ENCODE data around the gene PRDM11. TPM values are rescaled to one million over a fixed set of nuclear protein-coding genes. Genes with fewer than 3 reads are reported as not detected.

The PRDM11 gene
- total and polyA plus RNA-seq, 4 experiments from 2014 or later: 0.30 to 8.5 (median 4.4) TPM

GRCh38 chr11:45272701-45273100 lies 126.3 kb downstream of the PRDM11 start:
- Histone ChIP-seq H3K36me3 (ENCODE audit: insufficient read depth, low read length) (no peaks in the 10 kb centered on the region), H3K9me3 (ENCODE audit: control insufficient read depth in 1 of 2, low read length in 2 of 2) (no peaks in the 10 kb centered on the region), H3K4me3 (ENCODE audit: low read length in 2 of 2) (no peak overlapping the region), H3K4me1 (ENCODE audit: insufficient read depth, low read length) (no peaks in the 10 kb centered on the region), H3K27me3 (ENCODE audit: insufficient read depth, low read length) (no peaks in the 10 kb centered on the region), H3K27ac (ENCODE audit: low read depth, low read length) (no peak overlapping the region)
- DNase-seq: no peak
- Mint-ChIP-seq H3K4me1 (no peaks in the 10 kb centered on the region), H3K4me3 (peak overlapping the region in 1 of 8 donors; percentile 24), H3K36me3 (no peaks in the 10 kb centered on the region), H3K27me3 (peaks cover 40 to 49% of the 10 kb centered on the region in 2 donors), H3K9me3 (peaks cover 0 to 6% (median 2%) of the 10 kb centered on the region in 8 donors), H3K27ac (no peak overlapping the region)
- ChIA-PET POLR2A (ENCODE audit: partially characterized antibody) (no interaction called here), CTCF (ENCODE audit: partially characterized antibody) (interaction anchor here (1.5 kb wide), 1 partner anchor 40 kb away, joined by 3 read pairs; no protein-coding TSS in a partner anchor)
- intact Hi-C loops (cut with micrococcal nuclease): no loop called here

- ChIA-PET POLR2A (ENCODE audit: partially characterized antibody) (no interaction called here), CTCF (ENCODE audit: partially characterized antibody) (interaction anchor here (1.5 kb wide), 1 partner anchor 40 kb away, joined by 3 read pairs; no protein-coding TSS in a partner anchor)
- no peak overlapping the region for H3K4me3 ChIP-seq (ENCODE audit: low read length in 2 of 2)
- no peaks in the 10 kb centered on the region for H3K27me3 ChIP-seq (ENCODE audit: insufficient read depth, low read length)
- H3K36me3 ChIP-seq (ENCODE audit: insufficient read depth, low read length): no peaks in the 10 kb centered on the region
- no peaks in the 10 kb centered on the region for H3K36me3 Mint-ChIP-seq
- DNase-seq: no peak
- intact Hi-C loops (cut with micrococcal nuclease): no loop called here
- H3K27ac Mint-ChIP-seq: no peak overlapping the region
- H3K27me3 Mint-ChIP-seq: peaks cover 39 to 50% of the 10 kb centered on the region in 2 donors
- no peak overlapping the region for H3K4me3 Mint-ChIP-seq
- no peaks in the 10 kb centered on the region for H3K4me1 ChIP-seq (ENCODE audit: insufficient read depth, low read length)
- H3K9me3 ChIP-seq (ENCODE audit: control insufficient read depth in 1 of 2, low read length in 2 of 2): no peaks in the 10 kb centered on the region
- H3K9me3 Mint-ChIP-seq: peaks cover 0 to 6% (median 3%) of the 10 kb centered on the region in 8 donors
- H3K4me1 Mint-ChIP-seq: no peaks in the 10 kb centered on the region
- H3K27ac ChIP-seq (ENCODE audit: low read depth, low read length): no peak overlapping the region
These were observed 127.1 kb downstream of the PRDM11 start for GRCh38 chr11:45273509-45273908.

- Mint-ChIP-seq H3K9me3 (peaks cover 0 to 6% (median 3%) of the 10 kb centered on the region in 8 donors), H3K4me1 (no peaks in the 10 kb centered on the region), H3K4me3 (no peak overlapping the region), H3K27me3 (peaks cover 36 to 45% of the 10 kb centered on the region in 2 donors), H3K27ac (no peak overlapping the region), H3K36me3 (no peaks in the 10 kb centered on the region)
- Histone ChIP-seq H3K27ac (ENCODE audit: low read depth, low read length) (no peak overlapping the region), H3K27me3 (ENCODE audit: insufficient read depth, low read length) (no peaks in the 10 kb centered on the region), H3K4me1 (ENCODE audit: insufficient read depth, low read length) (no peaks in the 10 kb centered on the region), H3K4me3 (ENCODE audit: low read length in 2 of 2) (no peak overlapping the region), H3K9me3 (ENCODE audit: control insufficient read depth in 1 of 2, low read length in 2 of 2) (no peaks in the 10 kb centered on the region), H3K36me3 (ENCODE audit: insufficient read depth, low read length) (no peaks in the 10 kb centered on the region)
- ChIA-PET CTCF (ENCODE audit: partially characterized antibody) (no interaction called here), POLR2A (ENCODE audit: partially characterized antibody) (no interaction called here)
- intact Hi-C loops (cut with micrococcal nuclease): no loop called here
- DNase-seq: no peak
These were observed 127.8 kb downstream of the PRDM11 start for GRCh38 chr11:45274206-45274605.

GRCh38 chr11:45275828-45276227 lies 129.4 kb downstream of the PRDM11 start:
- H3K27me3 Mint-ChIP-seq: peaks cover 39 to 45% of the 10 kb centered on the region in 2 donors
- H3K4me1 ChIP-seq (ENCODE audit: insufficient read depth, low read length): no peaks in the 10 kb centered on the region
- no peaks in the 10 kb centered on the region for H3K27me3 ChIP-seq (ENCODE audit: insufficient read depth, low read length)
- peaks cover 0 to 3% of the 10 kb centered on the region in 2 donors for H3K9me3 ChIP-seq (ENCODE audit: control insufficient read depth in 1 of 2, low read length in 2 of 2)
- no peaks in the 10 kb centered on the region for H3K36me3 Mint-ChIP-seq
- peaks cover 0 to 16% (median 12%) of the 10 kb centered on the region in 8 donors for H3K9me3 Mint-ChIP-seq
- intact Hi-C loops (cut with micrococcal nuclease): no loop called here
- CTCF ChIA-PET (ENCODE audit: partially characterized antibody): no interaction called here
- H3K27ac Mint-ChIP-seq: no peak overlapping the region
- H3K36me3 ChIP-seq (ENCODE audit: insufficient read depth, low read length): no peaks in the 10 kb centered on the region
- H3K4me3 Mint-ChIP-seq: no peak overlapping the region
- POLR2A ChIA-PET (ENCODE audit: partially characterized antibody): no interaction called here
- H3K4me1 Mint-ChIP-seq: no peaks in the 10 kb centered on the region
- H3K27ac ChIP-seq (ENCODE audit: low read depth, low read length): no peak overlapping the region
- no peak for DNase-seq
- H3K4me3 ChIP-seq (ENCODE audit: low read length in 2 of 2): no peak overlapping the region

GRCh38 chr11:45278714-45279113 lies 132.3 kb downstream of the PRDM11 start:
- Histone ChIP-seq H3K27ac (ENCODE audit: low read depth, low read length) (no peak overlapping the region), H3K4me1 (ENCODE audit: insufficient read depth, low read length) (no peaks in the 10 kb centered on the region), H3K4me3 (ENCODE audit: low read length in 2 of 2) (no peak overlapping the region), H3K27me3 (ENCODE audit: insufficient read depth, low read length) (peaks cover 5% of the 10 kb centered on the region), H3K9me3 (ENCODE audit: control insufficient read depth in 1 of 2, low read length in 2 of 2) (peaks cover 0 to 3% of the 10 kb centered on the region in 2 donors), H3K36me3 (ENCODE audit: insufficient read depth, low read length) (no peaks in the 10 kb centered on the region)
- Mint-ChIP-seq H3K4me3 (no peak overlapping the region), H3K27ac (no peak overlapping the region), H3K36me3 (no peaks in the 10 kb centered on the region), H3K27me3 (peaks cover 30 to 41% of the 10 kb centered on the region in 2 donors), H3K9me3 (peaks cover 0 to 16% (median 8%) of the 10 kb centered on the region in 8 donors), H3K4me1 (no peaks in the 10 kb centered on the region)
- POLR2A ChIA-PET (ENCODE audit: partially characterized antibody): no interaction called here
- CTCF ChIA-PET (ENCODE audit: partially characterized antibody): no interaction called here
- peak in 1 of 5 donors; percentile 8 for DNase-seq
- intact Hi-C loops (cut with micrococcal nuclease): no loop called here

GRCh38 chr11:45279645-45280044 lies 133.2 kb downstream of the PRDM11 start:
- peaks cover 32 to 49% of the 10 kb centered on the region in 2 donors for H3K27me3 Mint-ChIP-seq
- ChIA-PET POLR2A (ENCODE audit: partially characterized antibody) (no interaction called here), CTCF (ENCODE audit: partially characterized antibody) (no interaction called here)

GRCh38 chr11:45280449-45280848 lies 134.0 kb downstream of the PRDM11 start:
- Mint-ChIP-seq H3K9me3 (peaks cover 0 to 16% (median 8%) of the 10 kb centered on the region in 8 donors), H3K4me1 (no peaks in the 10 kb centered on the region), H3K27ac (no peak overlapping the region), H3K36me3 (no peaks in the 10 kb centered on the region), H3K27me3 (peaks cover 28 to 45% of the 10 kb centered on the region in 2 donors), H3K4me3 (no peak overlapping the region)
- ChIA-PET CTCF (ENCODE audit: partially characterized antibody) (no interaction called here), POLR2A (ENCODE audit: partially characterized antibody) (no interaction called here)
- H3K4me3 ChIP-seq (ENCODE audit: low read length in 2 of 2): no peak overlapping the region
- peaks cover 0 to 3% of the 10 kb centered on the region in 2 donors for H3K9me3 ChIP-seq (ENCODE audit: control insufficient read depth in 1 of 2, low read length in 2 of 2)
- intact Hi-C loops (cut with micrococcal nuclease): no loop called here
- no peaks in the 10 kb centered on the region for H3K4me1 ChIP-seq (ENCODE audit: insufficient read depth, low read length)
- H3K27ac ChIP-seq (ENCODE audit: low read depth, low read length): no peak overlapping the region
- peaks cover 8% of the 10 kb centered on the region for H3K27me3 ChIP-seq (ENCODE audit: insufficient read depth, low read length)
- H3K36me3 ChIP-seq (ENCODE audit: insufficient read depth, low read length): no peaks in the 10 kb centered on the region
- DNase-seq: peak in 3 of 5 donors; percentile 5 to 23 (median 22)

More at GRCh38 chr11:45279645-45280044, 133.2 kb downstream of the PRDM11 start:
- no peaks in the 10 kb centered on the region for H3K4me1 ChIP-seq (ENCODE audit: insufficient read depth, low read length)
- peaks cover 0 to 16% (median 8%) of the 10 kb centered on the region in 8 donors for H3K9me3 Mint-ChIP-seq
- intact Hi-C loops (cut with micrococcal nuclease): no loop called here
- DNase-seq: no peak
- no peak overlapping the region for H3K27ac Mint-ChIP-seq
- peaks cover 8% of the 10 kb centered on the region for H3K27me3 ChIP-seq (ENCODE audit: insufficient read depth, low read length)
- no peak overlapping the region for H3K4me3 Mint-ChIP-seq
- H3K36me3 Mint-ChIP-seq: no peaks in the 10 kb centered on the region
- H3K9me3 ChIP-seq (ENCODE audit: control insufficient read depth in 1 of 2, low read length in 2 of 2): peaks cover 0 to 3% of the 10 kb centered on the region in 2 donors
- no peaks in the 10 kb centered on the region for H3K36me3 ChIP-seq (ENCODE audit: insufficient read depth, low read length)
- no peaks in the 10 kb centered on the region for H3K4me1 Mint-ChIP-seq
- no peak overlapping the region for H3K4me3 ChIP-seq (ENCODE audit: low read length in 2 of 2)
- H3K27ac ChIP-seq (ENCODE audit: low read depth, low read length): no peak overlapping the region

Measured in CD4-positive, alpha-beta memory T cell (primary cell).